ENCODE results near the gene TMEM184B.
"Not testable (repeated sequence)": the region's sequence is repeated elsewhere in the genome, so short reads cannot be mapped to it uniquely, and the experiment has no call there.

The TMEM184B gene

DNA sequence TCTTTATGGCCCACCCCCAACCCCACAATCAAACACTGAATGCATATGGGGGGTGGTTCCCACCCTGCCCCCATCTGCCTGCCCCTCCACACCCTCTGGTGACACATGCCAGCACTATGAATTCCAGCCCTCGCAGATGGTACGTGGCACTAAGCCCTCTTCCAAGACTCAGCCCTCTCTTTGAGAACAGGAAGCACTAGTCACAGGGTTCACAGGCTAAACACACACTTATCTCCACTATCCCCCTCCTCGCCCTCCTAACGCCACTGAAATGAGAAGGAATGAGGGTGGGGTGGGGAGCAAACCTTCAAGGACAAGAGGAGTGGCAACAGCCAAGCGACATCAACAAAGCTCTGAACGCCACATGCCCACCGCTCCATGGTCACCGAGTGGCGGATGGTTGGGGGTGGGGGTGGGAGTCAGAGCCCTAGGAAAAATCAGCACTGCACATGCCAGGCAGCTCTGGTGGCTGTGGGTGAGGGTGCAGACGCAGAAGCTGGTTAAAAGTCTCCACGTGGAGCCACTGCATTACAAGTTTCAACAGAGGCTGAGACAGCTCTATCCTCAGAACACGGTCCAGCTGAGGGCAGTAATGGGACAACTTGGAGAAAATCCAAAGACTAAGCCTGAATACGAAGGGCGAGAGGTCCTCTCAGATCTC, 33.6 kb downstream of the TMEM184B start:
- Mint-ChIP-seq H3K4me3 (no peak overlapping the region), H3K4me1 (no peaks in the 10 kb centered on the region), H3K9me3 (no peaks in the 10 kb centered on the region), H3K27ac (no peak overlapping the region), H3K27me3 (no peaks in the 10 kb centered on the region), H3K36me3 (peaks cover 31 to 56% of the 10 kb centered on the region in 2 donors)
- ATAC-seq (replicated peaks) = no peak
- DNase-seq = no peak

DNA sequence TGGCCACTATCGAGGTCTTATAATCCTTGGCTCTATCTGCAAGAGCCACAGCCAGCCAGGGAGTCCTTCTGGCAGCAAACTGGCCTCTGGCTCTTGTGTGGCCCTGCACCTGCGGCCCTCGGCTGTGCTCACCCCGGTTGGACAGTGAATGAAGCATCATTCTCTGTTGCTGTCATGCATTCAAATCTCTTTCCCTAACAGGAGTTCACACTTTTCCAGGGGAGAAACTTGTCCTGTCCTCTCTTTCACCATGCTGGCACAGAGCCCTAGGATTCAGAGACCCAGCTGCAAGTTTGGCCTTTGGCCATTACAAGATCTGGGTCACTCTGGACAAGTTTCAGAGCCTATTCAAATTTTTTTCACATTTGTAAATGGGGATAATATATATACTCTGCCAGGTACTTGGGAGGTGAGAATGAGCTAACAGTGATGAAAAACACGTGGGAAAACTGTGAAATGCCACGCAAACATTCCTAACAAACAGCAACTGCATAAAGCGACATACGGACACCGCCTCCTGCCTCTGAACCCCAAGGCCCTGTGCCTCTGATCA, 34.2 kb downstream of the TMEM184B start:
- DNase-seq (no peak), ATAC-seq (replicated peaks) (no peak)
- Mint-ChIP-seq H3K4me1 (no peaks in the 10 kb centered on the region), H3K4me3 (no peak overlapping the region), H3K36me3 (peaks cover 31 to 50% of the 10 kb centered on the region in 2 donors), H3K27me3 (no peaks in the 10 kb centered on the region), H3K9me3 (no peaks in the 10 kb centered on the region), H3K27ac (no peak overlapping the region)

DNA sequence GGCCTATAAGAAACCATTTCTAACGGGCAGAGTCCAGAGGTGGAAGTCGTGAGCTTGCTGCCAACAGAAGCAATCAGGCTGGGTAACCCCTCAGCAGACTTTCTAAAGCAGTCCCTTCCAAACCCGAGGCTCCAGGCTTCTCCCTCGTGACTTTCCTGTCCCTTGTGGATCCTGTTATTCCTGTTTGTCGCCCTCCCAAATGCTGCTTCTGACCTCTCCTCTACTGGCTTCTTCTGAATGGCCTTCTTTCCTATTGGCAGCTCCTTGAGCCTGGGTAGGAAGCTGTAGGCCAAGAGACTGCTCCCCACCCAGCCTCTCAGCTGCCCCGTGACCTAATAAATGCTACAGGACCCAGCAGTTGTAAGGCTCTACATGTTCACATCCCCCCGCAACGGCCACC, 36.0 kb downstream of the TMEM184B start:
- H3K27me3 Mint-ChIP-seq = no peaks in the 10 kb centered on the region
- no peak for DNase-seq

DNA sequence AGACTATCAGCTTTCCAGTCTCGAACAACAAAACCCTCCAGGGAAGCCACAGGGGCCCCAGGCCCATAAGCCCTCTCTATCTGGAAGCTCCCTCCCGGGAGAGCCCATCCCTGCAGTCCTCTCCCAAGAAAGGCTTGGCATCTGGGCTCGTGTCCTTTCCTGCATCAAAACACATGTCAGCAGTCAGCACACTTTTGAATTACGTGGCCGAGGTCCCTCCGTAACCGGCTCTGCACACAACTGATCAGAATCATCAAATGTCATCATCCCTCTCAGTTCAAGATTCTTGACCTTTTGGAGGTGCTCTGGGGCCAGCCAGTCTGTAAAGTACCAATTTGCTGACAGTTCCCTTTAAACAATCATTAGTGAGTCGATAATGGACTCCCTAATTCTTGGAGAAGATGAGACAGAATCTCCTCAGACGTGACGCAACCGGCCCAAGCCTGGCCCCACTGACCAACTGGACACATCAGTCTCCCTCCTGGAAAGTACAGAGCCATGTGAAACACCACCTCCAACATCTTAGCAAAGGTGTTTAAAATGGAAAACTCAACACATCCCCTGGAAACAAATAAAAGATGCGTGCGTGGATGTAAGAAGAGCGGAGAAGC, 37.5 kb downstream of the TMEM184B start:
- no peak for DNase-seq
- Mint-ChIP-seq H3K27ac (no peak overlapping the region), H3K9me3 (no peaks in the 10 kb centered on the region), H3K4me1 (no peaks in the 10 kb centered on the region), H3K36me3 (peaks cover 38 to 50% of the 10 kb centered on the region in 2 donors), H3K4me3 (no peak overlapping the region), H3K27me3 (no peaks in the 10 kb centered on the region)
- ATAC-seq (replicated peaks) = no peak

More for the DNA sequence above, 36.0 kb downstream of the TMEM184B start:
- Mint-ChIP-seq H3K4me3 (no peak overlapping the region), H3K27ac (no peak overlapping the region), H3K9me3 (no peaks in the 10 kb centered on the region), H3K4me1 (no peaks in the 10 kb centered on the region), H3K36me3 (peaks cover 32 to 44% of the 10 kb centered on the region in 2 donors)
- ATAC-seq (replicated peaks) = no peak

DNA sequence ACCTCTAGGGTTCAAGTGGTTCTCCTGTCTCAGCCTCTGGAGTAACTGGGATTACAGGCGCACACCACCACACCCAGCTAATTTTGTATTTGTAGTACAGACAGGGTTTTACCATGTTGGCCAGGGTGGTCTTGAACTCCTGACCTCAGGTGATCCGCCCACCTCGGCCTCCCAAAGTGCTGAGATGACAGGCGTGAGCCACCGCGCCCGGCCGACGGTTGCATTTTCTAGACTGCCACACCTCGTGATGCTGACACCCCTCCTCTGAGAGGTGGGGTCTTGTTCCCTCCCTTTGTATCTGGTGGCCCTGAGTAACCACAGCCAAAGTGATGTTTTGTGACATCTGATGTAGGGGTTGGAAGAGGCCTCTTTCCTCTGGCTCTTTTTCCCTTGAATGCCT, 39.0 kb downstream of the TMEM184B start:
- not testable (repeated sequence) for H3K27ac Mint-ChIP-seq; H3K9me3 Mint-ChIP-seq; ATAC-seq (replicated peaks); H3K4me3 Mint-ChIP-seq; DNase-seq; H3K4me1 Mint-ChIP-seq; H3K27me3 Mint-ChIP-seq
- H3K36me3 Mint-ChIP-seq = peaks cover 32 to 46% of the 10 kb centered on the region in 2 donors

DNA sequence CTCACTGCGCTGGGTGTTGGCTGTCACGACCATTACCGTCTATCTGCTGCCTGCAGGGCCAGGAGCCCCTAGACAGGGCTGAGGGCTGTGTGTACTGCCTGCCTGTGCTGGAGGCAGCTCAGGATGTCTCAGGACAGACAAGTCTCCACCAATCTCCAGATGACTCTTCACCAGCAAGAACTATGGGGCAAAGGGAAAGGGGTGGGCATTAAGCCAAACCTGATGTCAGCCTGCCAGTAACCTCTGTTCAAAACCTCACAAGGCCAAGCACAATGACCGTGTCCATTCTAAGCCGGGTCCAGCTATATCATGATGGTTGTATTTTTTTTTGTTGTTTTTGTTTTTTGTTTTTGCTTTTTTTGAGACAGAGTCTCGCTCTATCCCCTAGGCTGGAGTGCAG, 39.4 kb downstream of the TMEM184B start:
- no peaks in the 10 kb centered on the region for H3K27me3 Mint-ChIP-seq
- DNase-seq (no peak), ATAC-seq (replicated peaks) (no peak)
- peaks cover 30 to 49% of the 10 kb centered on the region in 2 donors for H3K36me3 Mint-ChIP-seq
- no peak overlapping the region for H3K27ac Mint-ChIP-seq
- peaks cover 1 to 3% of the 10 kb centered on the region in 2 donors for H3K4me1 Mint-ChIP-seq
- no peak overlapping the region for H3K4me3 Mint-ChIP-seq
- H3K9me3 Mint-ChIP-seq = no peaks in the 10 kb centered on the region

DNA sequence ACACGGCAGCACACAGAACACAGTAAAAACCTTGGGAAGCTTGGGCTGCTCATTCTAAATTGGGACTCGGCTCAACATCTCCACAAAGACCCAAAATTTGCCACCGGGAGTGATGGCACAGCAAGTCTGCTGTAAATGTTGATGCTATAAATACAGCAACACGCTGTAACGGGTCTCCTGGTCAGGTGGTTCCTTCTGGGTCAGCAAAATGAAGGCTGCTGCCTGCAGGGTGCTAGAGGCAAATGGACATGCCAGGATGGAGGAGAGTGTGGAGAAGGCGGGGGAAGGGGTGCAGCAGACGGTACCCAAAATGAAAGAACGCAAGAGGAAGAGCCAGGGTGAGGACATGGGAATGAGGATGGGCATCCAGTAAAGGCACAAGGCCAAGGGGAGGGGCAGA, 40.6 kb downstream of the TMEM184B start:
- no peaks in the 10 kb centered on the region for H3K27me3 Mint-ChIP-seq
- DNase-seq (no peak), ATAC-seq (replicated peaks) (no peak)
- no peak overlapping the region for H3K27ac Mint-ChIP-seq
- no peak overlapping the region for H3K4me3 Mint-ChIP-seq
- H3K4me1 Mint-ChIP-seq = peaks cover 1 to 3% of the 10 kb centered on the region in 2 donors
- H3K9me3 Mint-ChIP-seq = no peaks in the 10 kb centered on the region
- H3K36me3 Mint-ChIP-seq = peaks cover 27 to 48% of the 10 kb centered on the region in 2 donors

DNA sequence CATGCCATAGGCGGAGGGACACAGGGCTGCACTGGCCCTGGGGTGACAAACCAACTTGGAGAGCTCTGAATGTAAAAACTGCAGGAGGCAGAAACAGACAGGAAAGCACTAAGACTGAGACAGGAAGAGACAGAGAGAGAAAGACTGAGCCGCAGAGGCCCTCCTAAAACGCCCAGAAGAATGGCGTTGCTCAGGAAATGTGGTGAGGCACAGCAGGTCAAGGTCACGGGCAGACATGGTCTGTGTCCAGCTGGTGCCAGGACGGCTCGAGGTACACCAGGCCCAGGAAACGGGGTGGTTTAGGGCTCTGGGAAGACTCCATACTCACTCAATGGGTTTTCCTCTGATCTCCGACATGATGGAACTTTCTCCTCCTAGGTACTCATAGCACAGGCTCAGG, 41.9 kb downstream of the TMEM184B start:
- no peak overlapping the region for H3K4me3 Mint-ChIP-seq
- no peaks in the 10 kb centered on the region for H3K9me3 Mint-ChIP-seq
- H3K27ac Mint-ChIP-seq = no peak overlapping the region
- peaks cover 1 to 3% of the 10 kb centered on the region in 2 donors for H3K4me1 Mint-ChIP-seq
- H3K27me3 Mint-ChIP-seq = no peaks in the 10 kb centered on the region
- no peak for ATAC-seq (replicated peaks)
- peaks cover 30 to 48% of the 10 kb centered on the region in 2 donors for H3K36me3 Mint-ChIP-seq
- no peak for DNase-seq

DNA sequence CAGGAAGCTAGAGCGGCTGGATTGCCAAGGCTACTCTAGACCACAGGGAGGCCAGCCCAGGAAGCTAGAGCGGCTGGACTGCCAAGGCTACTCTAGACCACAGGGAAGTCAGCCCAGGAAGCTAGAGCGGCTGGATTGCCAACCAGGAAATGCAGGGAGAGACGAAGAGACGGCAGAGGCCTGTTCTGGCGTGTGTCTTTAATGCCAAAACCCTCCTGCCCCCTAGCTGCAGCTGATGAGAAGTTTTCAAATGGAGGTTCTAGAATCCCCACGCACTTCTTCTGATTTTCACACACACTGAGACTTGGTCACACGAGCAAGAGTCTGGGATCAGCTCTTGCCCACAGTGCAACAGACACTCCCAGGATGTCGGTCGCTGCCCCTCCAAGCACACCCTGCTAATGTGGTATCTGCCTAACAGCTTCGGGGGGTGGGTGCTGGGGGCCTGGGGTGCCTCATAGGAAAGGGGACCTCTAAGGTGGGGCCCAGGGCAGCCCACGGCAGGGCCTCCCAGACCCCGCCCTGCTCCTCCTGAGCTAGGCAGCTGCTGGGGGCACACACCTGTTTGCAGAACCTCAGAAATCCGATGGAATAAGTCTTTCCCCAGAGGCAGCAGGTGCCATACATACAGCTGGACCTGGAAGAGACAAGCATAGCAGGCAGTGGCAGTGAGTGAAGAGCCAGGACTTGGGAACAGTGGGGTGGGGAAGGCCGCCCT, 42.5 kb downstream of the TMEM184B start:
- H3K4me3 Mint-ChIP-seq = no peak overlapping the region

DNA sequence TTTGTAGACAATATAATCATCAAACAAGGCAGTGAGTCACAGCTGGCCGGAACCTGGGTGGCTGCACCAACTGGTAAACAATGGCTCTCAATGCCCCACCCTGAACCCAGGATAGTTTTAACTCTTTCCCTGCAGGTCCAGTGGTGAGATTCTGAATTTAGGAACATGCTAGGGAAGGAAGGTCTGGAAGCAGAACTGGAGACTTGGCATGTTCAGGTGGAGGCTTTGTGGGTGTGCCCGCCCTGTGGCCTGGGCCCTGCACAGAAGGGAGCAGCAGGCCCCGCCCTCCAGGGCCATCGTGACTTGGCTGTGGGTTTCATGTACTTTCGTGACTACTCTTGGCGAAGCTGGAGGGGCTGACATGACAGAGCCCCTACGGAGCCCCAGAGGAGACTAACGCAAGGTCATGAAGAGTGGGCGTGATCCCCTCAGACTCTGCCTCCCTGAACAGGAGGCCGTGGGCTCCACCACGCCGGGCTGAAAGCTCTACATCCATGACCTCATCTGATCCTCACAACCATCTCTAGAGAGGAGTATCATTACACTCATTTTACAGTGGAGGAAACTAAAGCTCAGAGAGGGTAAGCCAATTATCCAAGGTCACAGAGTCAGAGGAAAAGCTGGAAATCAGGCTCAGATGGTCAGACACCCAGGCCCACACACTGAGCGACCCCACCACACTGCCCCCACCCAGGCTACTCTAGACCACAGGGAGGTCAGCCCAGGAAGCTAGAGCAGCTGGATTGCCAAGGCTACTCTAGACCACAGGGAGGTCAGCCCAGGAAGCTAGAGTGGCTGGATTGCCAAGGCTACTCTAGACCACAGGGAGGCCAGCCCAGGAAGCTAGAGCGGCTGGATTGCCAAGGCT, 43.7 kb downstream of the TMEM184B start:
- DNase-seq (no peak), ATAC-seq (replicated peaks) (no peak)
- Mint-ChIP-seq H3K9me3 (no peaks in the 10 kb centered on the region), H3K4me3 (no peak overlapping the region), H3K27me3 (no peaks in the 10 kb centered on the region), H3K27ac (no peak overlapping the region), H3K4me1 (peaks cover 1 to 3% of the 10 kb centered on the region in 2 donors), H3K36me3 (peaks cover 28 to 43% of the 10 kb centered on the region in 2 donors)

More for the DNA sequence above, 42.5 kb downstream of the TMEM184B start:
- Mint-ChIP-seq H3K9me3 (no peaks in the 10 kb centered on the region), H3K27me3 (no peaks in the 10 kb centered on the region), H3K4me1 (peaks cover 1 to 3% of the 10 kb centered on the region in 2 donors), H3K27ac (no peak overlapping the region), H3K36me3 (peaks cover 27 to 45% of the 10 kb centered on the region in 2 donors)
- DNase-seq (no peak), ATAC-seq (replicated peaks) (peak; percentile 51 to 58)

DNA sequence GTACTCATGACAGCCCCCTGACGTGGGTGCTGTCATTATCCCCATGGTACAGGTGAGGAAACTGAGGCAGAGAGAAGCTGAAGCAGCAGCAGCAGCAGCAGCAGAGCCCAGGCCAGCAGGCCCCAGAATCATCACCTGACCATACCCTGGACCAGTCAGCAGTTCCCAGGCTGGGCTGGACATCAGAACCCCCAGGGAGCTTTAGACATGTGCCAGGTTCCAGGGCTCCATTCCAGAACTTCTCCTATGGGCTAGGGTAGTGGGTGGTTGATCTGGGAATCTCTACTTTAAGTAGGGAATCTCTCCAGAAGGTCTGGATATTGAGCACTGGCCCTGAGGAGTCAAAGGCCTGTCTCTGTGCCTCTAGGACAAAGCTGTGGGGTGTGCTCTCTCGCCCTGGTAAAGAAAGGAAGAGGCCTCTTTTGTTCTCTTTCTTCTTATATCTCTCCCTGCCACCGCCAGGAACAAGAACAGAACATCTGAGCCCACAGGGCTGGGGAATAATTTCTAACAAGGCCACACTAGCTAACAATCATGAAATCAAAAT, 44.4 kb downstream of the TMEM184B start:
- ATAC-seq (replicated peaks) (no peak), DNase-seq (no peak)
- Mint-ChIP-seq H3K36me3 (peaks cover 30 to 43% of the 10 kb centered on the region in 2 donors), H3K27ac (no peak overlapping the region), H3K27me3 (no peaks in the 10 kb centered on the region), H3K4me3 (no peak overlapping the region), H3K4me1 (peaks cover 3 to 4% of the 10 kb centered on the region in 2 donors), H3K9me3 (no peaks in the 10 kb centered on the region)

DNA sequence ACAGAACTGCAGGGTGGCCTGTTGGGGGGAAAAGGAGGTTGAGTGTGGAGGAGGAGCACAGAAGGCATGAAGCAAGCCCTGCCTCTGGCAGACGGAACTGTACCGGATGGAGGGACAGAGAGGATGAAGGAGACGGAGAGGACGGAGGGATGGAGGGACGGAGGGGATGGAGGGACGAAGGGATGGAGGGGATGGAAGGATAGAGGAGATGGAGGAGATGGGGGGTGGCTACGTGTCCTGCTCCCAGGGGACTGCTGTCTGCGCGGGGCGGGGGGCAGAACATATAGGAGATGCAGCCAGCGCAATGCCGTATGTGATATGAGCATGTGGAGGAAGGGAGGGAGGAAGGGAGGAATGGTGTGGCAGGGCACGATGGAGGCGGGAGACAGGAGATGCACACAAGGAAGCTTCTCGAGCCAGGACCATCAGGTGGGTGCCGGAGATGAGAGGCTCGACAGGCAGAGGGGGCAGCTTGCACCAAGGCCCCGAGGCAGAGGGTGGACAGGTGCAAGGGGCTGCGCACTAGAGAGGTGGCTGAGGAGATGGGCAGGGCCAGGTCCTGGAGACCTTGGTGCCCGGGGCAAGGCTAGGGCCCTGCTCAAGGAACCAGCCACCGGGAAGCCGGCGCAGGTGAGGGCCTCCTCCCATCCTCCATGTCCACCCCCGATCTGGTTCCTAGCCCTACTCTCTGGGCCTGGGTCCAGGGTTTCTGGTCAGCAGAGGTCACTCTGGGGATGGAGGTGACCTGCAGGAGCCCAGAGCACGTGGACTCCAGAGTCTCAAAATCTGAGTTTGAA, 45.8 kb downstream of the TMEM184B start:
- no peak for ATAC-seq (replicated peaks)
- H3K4me3 Mint-ChIP-seq = no peak overlapping the region

More for the DNA sequence above, 45.8 kb downstream of the TMEM184B start:
- H3K9me3 Mint-ChIP-seq = no peaks in the 10 kb centered on the region
- H3K36me3 Mint-ChIP-seq = peaks cover 32 to 47% of the 10 kb centered on the region in 2 donors
- no peaks in the 10 kb centered on the region for H3K27me3 Mint-ChIP-seq
- DNase-seq = no peak
- peaks cover 3 to 4% of the 10 kb centered on the region in 2 donors for H3K4me1 Mint-ChIP-seq
- H3K27ac Mint-ChIP-seq = no peak overlapping the region
